Measurements from ENCODE around the gene HJURP.

Gene HJURP

DNA sequence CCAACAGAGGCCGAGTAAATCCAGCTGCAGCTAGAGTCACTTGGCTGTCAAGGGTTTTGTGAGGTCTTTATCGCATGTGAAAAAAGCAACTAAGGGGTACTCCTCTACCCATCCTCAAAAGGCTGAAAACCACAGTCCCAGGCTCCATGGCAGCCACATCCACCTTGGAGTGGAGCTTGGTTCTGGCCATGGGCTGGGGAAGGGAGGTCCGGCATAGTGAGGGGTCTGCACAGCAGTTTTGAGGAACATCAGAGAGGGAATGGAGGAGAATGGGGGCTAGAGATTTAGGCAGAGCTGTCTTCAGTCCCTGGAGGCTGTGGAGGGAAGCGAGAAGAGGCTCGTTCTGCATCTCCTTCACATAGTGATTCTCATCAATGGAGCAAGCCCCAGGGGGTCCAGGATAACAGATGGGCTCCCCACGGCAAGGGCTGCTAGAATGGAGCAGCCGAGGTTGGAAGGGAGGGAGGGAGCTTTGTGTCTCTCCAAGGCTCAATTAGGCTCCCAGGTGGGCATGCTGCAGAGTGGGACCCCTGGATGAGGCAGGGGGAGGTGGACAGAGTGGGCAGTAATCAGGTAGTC is 55.2 kb downstream of the HJURP start:
- DNase-seq (ENCODE audit: low read depth): no peak
- TF ChIP-seq, protein P1, sequence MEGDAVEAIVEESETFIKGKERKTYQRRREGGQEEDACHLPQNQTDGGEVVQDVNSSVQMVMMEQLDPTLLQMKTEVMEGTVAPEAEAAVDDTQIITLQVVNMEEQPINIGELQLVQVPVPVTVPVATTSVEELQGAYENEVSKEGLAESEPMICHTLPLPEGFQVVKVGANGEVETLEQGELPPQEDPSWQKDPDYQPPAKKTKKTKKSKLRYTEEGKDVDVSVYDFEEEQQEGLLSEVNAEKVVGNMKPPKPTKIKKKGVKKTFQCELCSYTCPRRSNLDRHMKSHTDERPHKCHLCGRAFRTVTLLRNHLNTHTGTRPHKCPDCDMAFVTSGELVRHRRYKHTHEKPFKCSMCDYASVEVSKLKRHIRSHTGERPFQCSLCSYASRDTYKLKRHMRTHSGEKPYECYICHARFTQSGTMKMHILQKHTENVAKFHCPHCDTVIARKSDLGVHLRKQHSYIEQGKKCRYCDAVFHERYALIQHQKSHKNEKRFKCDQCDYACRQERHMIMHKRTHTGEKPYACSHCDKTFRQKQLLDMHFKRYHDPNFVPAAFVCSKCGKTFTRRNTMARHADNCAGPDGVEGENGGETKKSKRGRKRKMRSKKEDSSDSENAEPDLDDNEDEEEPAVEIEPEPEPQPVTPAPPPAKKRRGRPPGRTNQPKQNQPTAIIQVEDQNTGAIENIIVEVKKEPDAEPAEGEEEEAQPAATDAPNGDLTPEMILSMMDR (conservative IDR thresholded peaks at IDR 0.05; ENCODE audit: low read depth, low read length): no peak
- H3K4me3 ChIP-seq (ENCODE audit: low read depth, low read length): no peak overlapping the region

DNA sequence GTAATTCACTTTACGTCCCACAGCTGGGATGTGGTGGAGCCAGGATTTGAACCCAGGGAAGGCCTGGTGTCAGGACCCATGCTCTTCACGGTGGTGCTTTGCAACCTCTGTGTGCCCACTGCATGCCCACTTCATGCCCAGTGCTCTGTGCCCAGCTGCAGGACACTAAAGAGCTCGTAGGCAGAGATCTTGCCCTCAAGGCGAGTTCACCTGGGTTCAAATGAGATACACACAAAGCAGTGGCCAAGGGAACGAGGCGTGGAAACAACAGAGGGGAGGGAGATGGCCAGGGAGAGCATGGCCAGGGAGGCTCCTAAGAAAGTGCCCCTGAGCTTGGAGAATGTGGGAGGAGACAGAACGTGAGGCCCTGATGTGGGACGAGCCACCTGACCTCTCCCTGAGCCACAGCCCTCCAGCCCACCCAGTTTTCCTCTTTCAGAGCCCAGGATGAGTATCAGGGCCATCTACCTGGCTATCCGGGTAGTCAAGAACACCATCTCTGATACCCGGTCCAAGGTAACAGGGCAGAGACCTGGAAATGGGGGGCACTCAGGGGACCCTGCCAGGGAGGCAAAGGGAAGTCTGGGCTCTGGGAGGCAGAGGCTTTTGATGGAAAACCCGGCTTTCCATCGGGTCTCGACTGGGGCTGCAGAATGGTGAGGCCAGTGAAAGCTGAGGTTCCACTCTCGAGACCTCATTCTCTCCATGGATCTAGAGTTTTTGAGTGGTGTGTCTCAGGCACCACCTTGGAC is 55.8 kb downstream of the HJURP start:
- TF ChIP-seq, protein P1 (conservative IDR thresholded peaks at IDR 0.05; ENCODE audit: low read depth, low read length): no peak
- DNase-seq (ENCODE audit: low read depth): no peak
- no peak overlapping the region for H3K4me3 ChIP-seq (ENCODE audit: low read depth, low read length)

- H3K4me3 ChIP-seq (ENCODE audit: low read depth, low read length): no peak overlapping the region
- DNase-seq (ENCODE audit: low read depth): no peak
- TF ChIP-seq, protein P1 (conservative IDR thresholded peaks at IDR 0.05; ENCODE audit: low read depth, low read length): no peak
Measured at GRCh38 chr2:233796254-233796653, 58.1 kb downstream of the HJURP start.

GRCh38 chr2:233795735-233796171 is 58.6 kb downstream of the HJURP start:
- no peak for DNase-seq (ENCODE audit: low read depth)
- H3K4me3 ChIP-seq (ENCODE audit: low read depth, low read length): no peak overlapping the region
- TF ChIP-seq, protein P1 (conservative IDR thresholded peaks at IDR 0.05; ENCODE audit: low read depth, low read length): no peak

DNA sequence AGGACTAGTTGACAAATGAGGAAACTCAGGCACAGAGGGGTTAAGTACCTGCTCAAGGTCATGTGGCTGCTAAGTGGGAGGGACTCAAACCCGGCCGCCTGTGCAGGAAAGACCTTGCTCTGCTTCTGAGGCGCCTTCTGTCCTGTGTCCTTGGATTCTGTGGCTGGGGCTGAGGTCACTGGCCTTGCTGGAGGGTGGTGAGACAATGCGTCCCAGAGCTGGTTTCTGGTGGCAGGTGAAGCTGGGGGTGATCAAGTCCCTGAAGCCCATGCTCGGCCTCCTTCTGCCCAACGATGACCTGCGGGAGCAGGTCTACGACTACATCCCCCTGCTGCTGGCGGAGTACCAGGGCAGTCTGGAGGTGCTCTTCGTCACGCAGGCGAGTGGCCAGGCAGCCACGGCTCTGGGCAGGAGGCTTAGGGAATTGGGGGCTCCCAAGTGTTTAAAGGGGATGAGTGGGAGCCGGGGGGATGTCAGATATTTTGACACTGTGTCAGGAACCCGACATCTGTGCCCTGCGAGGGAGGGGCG is 60.1 kb downstream of the HJURP start:
- TF ChIP-seq, protein P1 (conservative IDR thresholded peaks at IDR 0.05; ENCODE audit: low read depth, low read length): no peak
- no peak overlapping the region for H3K4me3 ChIP-seq (ENCODE audit: low read depth, low read length)
- no peak for DNase-seq (ENCODE audit: low read depth)

GRCh38 chr2:233793465-233794127 is 60.7 kb downstream of the HJURP start:
- H3K4me3 ChIP-seq (ENCODE audit: low read depth, low read length): no peak overlapping the region
- TF ChIP-seq, protein P1 (conservative IDR thresholded peaks at IDR 0.05; ENCODE audit: low read depth, low read length): no peak
- no peak for DNase-seq (ENCODE audit: low read depth)

Measured in choroid plexus epithelial cell (primary cell).